Stimulated activated CD8-positive, alpha-beta memory T cell treated with anti-CD3 and anti-CD28 coated beads, Interleukin-15, amount 100 ng/mL, for 1 hour (primary cell): ENCODE data around the gene CAGE1.

Source experiments
- DNase-seq: peaks from one replicate; pipeline ENCODE4 v3.0.0-alpha.2; 2020; ENCODE audit warnings: low read depth

CAGE1 gene

GRCh38 chr6:7309050-7309449 lies 80.5 kb downstream of the CAGE1 start:
- DNase-seq, result no peak

DNA sequence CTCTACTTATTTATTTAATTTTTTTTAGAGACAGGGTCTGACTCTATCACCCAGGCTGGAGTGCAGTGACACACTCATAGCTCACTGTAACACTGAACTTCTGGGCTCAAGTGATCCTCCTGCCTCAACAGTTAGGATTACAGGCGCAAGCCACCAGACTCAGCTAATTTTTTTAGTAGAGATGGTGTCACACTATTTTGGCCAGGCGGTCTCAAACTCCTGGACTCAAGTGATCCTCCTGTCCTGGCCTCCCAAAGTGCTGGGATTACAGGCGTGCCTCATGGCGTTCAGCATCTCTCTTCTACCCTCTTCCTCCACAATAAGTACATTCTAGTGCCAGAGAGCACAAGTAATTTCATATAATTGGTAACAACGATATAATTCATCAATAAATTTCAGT lies 82.0 kb downstream of the CAGE1 start:
- DNase-seq, result no peak

GRCh38 chr6:7304821-7305220 lies 84.7 kb downstream of the CAGE1 start:
- DNase-seq, result no peak

DNA sequence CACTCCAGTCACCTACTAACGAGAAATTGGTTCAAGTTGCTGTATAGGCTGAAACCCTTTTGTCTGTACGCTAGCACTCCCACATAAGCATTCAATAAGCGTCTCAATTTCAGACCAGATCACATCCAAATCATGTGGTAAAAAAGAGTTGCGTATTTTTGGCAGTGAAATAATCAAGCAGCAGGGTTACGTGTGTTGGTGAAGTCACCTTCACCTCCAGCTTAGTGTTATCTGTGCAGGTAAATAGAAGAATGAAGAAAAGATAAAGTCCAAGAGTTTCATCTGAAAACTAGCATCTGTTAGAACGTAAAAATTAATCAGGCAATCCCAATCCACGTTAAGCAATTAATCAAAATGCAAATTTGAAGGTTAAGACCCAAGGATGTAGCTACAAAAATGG lies 87.8 kb downstream of the CAGE1 start:
- DNase-seq, result no peak

GRCh38 chr6:7300926-7301325 lies 88.6 kb downstream of the CAGE1 start:
- no peak for DNase-seq

GRCh38 chr6:7298113-7298512 lies 91.4 kb downstream of the CAGE1 start:
- no peak for DNase-seq

DNA sequence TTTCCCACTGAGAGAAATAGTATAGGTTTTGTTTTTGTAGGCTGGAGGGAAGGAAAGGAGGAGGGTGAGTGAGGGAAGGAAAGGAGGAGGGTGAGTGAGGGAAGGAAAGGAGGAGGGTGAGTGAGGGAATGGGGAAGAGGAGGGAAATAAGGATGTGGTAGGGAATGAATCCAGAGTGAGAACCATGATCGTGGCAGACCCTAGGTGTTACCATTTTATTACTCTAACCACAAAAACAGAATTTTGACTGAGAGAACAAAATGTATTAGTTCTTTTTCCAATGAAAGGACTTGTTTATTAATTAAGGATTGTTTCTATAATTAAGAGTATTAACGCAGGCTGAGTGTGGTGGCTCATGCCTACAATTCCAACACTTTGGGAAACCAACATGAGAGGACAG lies 92.9 kb downstream of the CAGE1 start:
- DNase-seq, result no peak

GRCh38 chr6:7295916-7296315 lies 93.6 kb downstream of the CAGE1 start:
- DNase-seq, result no peak

DNA sequence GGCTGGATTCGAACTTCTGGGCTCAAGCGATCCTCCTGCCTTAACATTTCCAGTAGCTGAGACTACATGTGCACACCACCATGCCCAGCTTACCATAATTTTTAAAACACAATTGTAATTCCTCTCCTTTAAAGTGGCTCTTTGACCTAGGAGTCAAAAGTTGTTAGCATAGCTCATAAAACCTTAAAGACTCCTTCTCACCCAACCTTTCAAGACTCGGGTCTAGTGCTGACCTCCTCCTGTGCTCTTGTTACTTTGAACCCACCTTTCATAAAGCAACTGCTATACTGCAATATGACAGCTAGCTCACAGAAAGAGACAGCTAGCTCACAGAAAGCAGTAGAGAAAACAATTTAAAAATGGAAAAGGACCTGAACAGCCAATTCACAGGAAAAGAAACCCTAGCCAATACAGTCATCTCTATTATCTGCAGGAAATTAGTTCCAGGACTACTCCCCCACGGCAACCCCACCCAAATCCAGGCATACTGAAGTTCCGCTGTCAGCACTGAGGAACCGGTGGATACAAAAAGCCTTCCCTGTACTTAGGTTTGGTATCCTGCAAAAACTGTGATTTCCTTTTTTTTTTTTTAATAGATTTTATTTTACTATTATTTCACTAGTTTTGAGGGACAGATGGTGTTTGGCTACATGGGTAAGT lies 96.8 kb downstream of the CAGE1 start:
- DNase-seq, result no peak

DNA sequence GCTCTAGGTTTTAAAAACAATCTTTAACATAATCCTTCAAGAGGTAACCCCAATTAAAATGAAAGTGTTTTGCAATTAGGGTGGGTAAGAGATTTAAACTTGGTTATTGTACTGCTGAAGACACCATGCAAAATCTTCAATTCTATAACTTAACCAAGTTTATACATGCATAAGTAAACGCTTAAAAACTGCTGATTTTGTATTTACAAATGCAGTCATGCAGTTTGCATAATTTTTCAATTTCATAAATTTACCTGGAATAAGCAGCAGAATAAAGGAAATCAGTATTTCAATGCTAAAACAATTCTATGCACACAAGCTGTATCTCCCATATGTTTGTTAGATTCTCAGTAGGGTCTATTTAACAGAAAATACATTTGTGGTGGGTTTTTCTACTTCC lies 99.5 kb downstream of the CAGE1 start:
- DNase-seq, result no peak

- no peak for DNase-seq
Measured at GRCh38 chr6:7285416-7285815, 104.1 kb downstream of the CAGE1 start.

GRCh38 chr6:7283676-7284075 lies 105.9 kb downstream of the CAGE1 start:
- no peak for DNase-seq

DNA sequence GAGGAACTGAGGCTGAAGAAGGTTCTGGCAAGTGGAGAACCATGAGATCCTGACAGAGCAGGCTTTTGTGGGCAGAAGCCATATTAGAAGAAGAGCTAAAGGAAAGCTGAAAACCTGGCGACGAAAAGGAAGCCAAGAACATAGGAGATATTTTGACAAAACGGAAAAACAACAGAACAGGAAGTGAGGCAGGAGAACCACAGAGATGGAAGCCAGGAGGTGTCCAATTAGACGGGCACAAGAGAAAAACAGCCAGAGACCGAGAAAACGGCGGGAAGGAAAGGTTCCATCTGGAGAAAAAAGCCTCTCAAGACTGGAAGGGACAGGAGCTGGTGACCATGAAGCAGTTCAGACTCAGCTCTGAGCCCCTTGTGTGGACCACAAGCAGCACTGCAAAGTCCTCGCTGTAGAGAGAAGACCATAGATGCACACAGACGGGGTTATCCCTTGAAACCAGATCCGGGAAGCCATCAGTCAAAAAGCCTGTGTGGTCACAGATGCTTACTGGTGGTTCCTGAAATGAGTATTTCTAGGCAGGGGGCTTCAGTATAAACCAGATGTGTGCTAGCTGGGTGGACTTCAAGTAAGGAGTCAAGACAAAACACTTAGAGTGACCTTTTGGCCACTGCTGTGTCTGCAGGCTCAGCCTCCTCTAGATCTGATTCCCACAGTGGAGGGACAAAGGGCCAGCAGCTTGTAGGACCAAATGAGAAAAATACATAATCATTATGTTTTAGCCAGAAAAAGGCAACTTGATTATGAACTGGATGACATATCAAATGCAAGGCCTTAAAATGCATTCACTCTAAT lies 107.2 kb downstream of the CAGE1 start:
- no peak for DNase-seq
